ENCODE measurements around the gene NTF4. TPM values are rescaled to one million over a fixed set of nuclear protein-coding genes. Genes with fewer than 3 reads are reported as not detected.

The NTF4 gene
- total and polyA plus RNA-seq, 4 donors = 2.1 to 5.2 (median 2.8) TPM

DNA sequence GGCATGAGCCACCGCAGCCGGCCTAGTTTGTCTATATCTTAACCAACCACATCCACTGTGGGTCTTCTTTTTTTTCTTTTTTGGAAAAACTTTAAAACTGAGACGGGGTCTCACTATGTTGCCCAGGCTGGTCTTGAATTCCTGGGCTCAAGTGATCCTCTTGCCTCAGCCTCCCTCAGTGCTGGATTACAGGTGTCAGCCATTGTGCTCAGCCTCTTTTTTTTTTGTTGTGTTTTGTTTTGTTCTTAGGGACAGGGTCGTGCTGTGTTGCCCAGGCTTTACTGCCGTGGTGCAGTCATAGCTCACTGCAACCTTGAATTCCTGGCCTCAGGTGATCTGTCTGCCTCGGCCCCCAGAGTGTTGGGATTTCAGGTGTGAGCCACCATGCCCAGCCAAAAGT lies 28.1 kb upstream of the NTF4 start:
- Histone ChIP-seq H3K36me3 (ENCODE audit: control insufficient read depth in 4 of 4, insufficient read depth in 4 of 4, low read length in 4 of 4) (peaks cover 17 to 50% (median 36%) of the 10 kb centered on the region in 4 donors), H3K4me1 (ENCODE audit: control insufficient read depth in 5 of 5, insufficient read depth in 5 of 5, low read length in 5 of 5) (peaks cover 0 to under 1% (median 0%) of the 10 kb centered on the region in 5 donors)

DNA sequence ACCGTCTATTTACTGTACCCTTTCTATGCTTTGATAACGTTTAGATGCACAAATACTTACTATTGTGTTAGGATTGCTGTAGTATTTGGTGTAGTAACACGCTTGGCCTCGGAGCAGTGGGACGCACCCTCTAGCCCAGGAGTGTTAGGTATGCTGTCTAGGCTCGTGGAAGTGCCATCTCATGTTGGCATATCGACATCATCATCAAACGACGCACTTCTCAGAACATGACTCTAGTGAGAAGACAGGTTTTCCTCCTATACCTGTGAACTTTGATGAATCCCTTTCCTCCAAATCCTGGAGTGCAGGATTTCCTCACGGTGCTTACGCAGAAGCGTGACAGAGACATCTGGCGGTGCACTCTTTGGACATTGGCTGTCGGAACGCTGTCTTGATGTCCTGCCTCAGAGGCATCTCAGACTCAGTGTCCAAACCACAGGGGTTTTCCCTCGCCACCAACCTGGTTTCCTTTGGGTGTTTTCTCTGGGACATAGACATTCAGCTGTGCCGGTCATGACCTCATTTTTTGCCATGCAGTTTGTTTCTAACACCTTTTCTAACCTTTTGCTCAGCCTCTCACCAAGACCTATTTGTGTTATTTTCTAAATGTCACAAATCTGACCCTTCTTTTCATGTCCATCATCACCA lies 26.9 kb upstream of the NTF4 start:
- no peak overlapping the region for H3K4me3 ChIP-seq
- DNase-seq = no peak
- peaks cover 0 to 1% (median 0%) of the 10 kb centered on the region in 4 donors for H3K9me3 ChIP-seq (ENCODE audit: control insufficient read depth in 4 of 4, insufficient read depth in 3 of 4, low read length in 3 of 4)
- TF ChIP-seq, protein P1, sequence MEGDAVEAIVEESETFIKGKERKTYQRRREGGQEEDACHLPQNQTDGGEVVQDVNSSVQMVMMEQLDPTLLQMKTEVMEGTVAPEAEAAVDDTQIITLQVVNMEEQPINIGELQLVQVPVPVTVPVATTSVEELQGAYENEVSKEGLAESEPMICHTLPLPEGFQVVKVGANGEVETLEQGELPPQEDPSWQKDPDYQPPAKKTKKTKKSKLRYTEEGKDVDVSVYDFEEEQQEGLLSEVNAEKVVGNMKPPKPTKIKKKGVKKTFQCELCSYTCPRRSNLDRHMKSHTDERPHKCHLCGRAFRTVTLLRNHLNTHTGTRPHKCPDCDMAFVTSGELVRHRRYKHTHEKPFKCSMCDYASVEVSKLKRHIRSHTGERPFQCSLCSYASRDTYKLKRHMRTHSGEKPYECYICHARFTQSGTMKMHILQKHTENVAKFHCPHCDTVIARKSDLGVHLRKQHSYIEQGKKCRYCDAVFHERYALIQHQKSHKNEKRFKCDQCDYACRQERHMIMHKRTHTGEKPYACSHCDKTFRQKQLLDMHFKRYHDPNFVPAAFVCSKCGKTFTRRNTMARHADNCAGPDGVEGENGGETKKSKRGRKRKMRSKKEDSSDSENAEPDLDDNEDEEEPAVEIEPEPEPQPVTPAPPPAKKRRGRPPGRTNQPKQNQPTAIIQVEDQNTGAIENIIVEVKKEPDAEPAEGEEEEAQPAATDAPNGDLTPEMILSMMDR (IDR thresholded peaks at IDR 0.05; ENCODE audit: control extremely low read depth, extremely low read depth) = no peak
- peaks cover 17 to 46% (median 33%) of the 10 kb centered on the region in 4 donors for H3K36me3 ChIP-seq (ENCODE audit: control insufficient read depth in 4 of 4, insufficient read depth in 4 of 4, low read length in 4 of 4)
- peaks cover 0 to 7% (median 4%) of the 10 kb centered on the region in 5 donors for H3K4me1 ChIP-seq (ENCODE audit: control insufficient read depth in 5 of 5, insufficient read depth in 5 of 5, low read length in 5 of 5)
- no peak overlapping the region for H3K27ac ChIP-seq (ENCODE audit: low read depth in 1 of 2, low read length in 1 of 2)
- no peaks in the 10 kb centered on the region for H3K27me3 ChIP-seq (ENCODE audit: control insufficient read depth in 3 of 3, insufficient read depth in 3 of 3, low read length in 2 of 3)
- 93 to 95% methylated on average over 17 of the region's 17 CpGs for WGBS, 2 donors
- no peak overlapping the region for H3K9ac ChIP-seq (ENCODE audit: insufficient read depth in 1 of 2, low read length in 2 of 2)
- no peak for ATAC-seq (ENCODE audit: insufficient read depth, low FRiP score)

More for the DNA sequence above, 28.1 kb upstream of the NTF4 start:
- TF ChIP-seq, protein P1 (IDR thresholded peaks at IDR 0.05; ENCODE audit: control extremely low read depth, extremely low read depth) = no peak
- H3K9me3 ChIP-seq (ENCODE audit: control insufficient read depth in 4 of 4, insufficient read depth in 3 of 4, low read length in 3 of 4) = peaks cover 0 to 1% (median 0%) of the 10 kb centered on the region in 4 donors
- H3K4me3 ChIP-seq = no peak overlapping the region
- no peak for DNase-seq
- 94% methylated on average over 6 of the region's 6 CpGs for WGBS, 2 donors
- no peak overlapping the region for H3K27ac ChIP-seq (ENCODE audit: low read depth in 1 of 2, low read length in 1 of 2)
- H3K27me3 ChIP-seq (ENCODE audit: control insufficient read depth in 3 of 3, insufficient read depth in 3 of 3, low read length in 2 of 3) = no peaks in the 10 kb centered on the region
- no peak for ATAC-seq (ENCODE audit: insufficient read depth, low FRiP score)
- no peak overlapping the region for H3K9ac ChIP-seq (ENCODE audit: insufficient read depth in 1 of 2, low read length in 2 of 2)

- peaks cover 4 to 14% (median 9%) of the 10 kb centered on the region in 5 donors for H3K4me1 ChIP-seq (ENCODE audit: control insufficient read depth in 5 of 5, insufficient read depth in 5 of 5, low read length in 5 of 5)
- TF ChIP-seq, protein P1 (IDR thresholded peaks at IDR 0.05; ENCODE audit: control extremely low read depth, extremely low read depth) = no peak
- DNase-seq (no peak), ATAC-seq (ENCODE audit: insufficient read depth, low FRiP score) (no peak)
- H3K27ac ChIP-seq (ENCODE audit: low read depth in 1 of 2, low read length in 1 of 2) = no peak overlapping the region
- peaks cover 0 to 1% (median 0%) of the 10 kb centered on the region in 4 donors for H3K9me3 ChIP-seq (ENCODE audit: control insufficient read depth in 4 of 4, insufficient read depth in 3 of 4, low read length in 3 of 4)
- peak overlapping the region; percentile 94 for H3K4me3 ChIP-seq
- peak overlapping the region; percentile 93 to 97 for H3K9ac ChIP-seq (ENCODE audit: insufficient read depth in 1 of 2, low read length in 2 of 2)
- H3K36me3 ChIP-seq (ENCODE audit: control insufficient read depth in 4 of 4, insufficient read depth in 4 of 4, low read length in 4 of 4) = peaks cover 11 to 29% (median 25%) of the 10 kb centered on the region in 4 donors
- H3K27me3 ChIP-seq (ENCODE audit: control insufficient read depth in 3 of 3, insufficient read depth in 3 of 3, low read length in 2 of 3) = no peaks in the 10 kb centered on the region
- WGBS, 2 donors = 44 to 74% methylated on average over 11 of the region's 11 CpGs
These were observed 21.7 kb upstream of the NTF4 start for GRCh38 chr19:49086296-49086695.
